DOHH2 (cell line): ENCODE data around the gene FBXL20.

Source experiments
- CTCF ChIP-seq: fragments of 200-600 bp; sonication (generic); IDR thresholded peaks from one replicate; pipeline ENCODE4 v1.5.1; 2014; ENCODE audit warnings: antibody characterized with exemption, mild to moderate bottlenecking, low read depth, low read length; ENCODE audit not compliant: poor library complexity, severe bottlenecking
- EZH2phosphoT487 ChIP-seq: fragments of 200-600 bp; sonication (generic); IDR thresholded peaks from 2 replicates; pipeline ENCODE4 v1.6.1; 2017; ENCODE audit warnings: borderline replicate concordance, mild to moderate bottlenecking, antibody characterized with exemption, low read length, moderate library complexity, mixed read lengths

GRCh38 chr17:39235555-39236449 is 165.6 kb downstream of the FBXL20 start:
- TF ChIP-seq CTCF (peak; percentile 100), EZH2phosphoT487 (no peak)
